HG02970 (cell line): ENCODE data around the gene PCBD2.
"Not testable (repeated sequence)": the region's sequence is repeated elsewhere in the genome, so short reads cannot be mapped to it uniquely, and the experiment has no call there.

Experiments
- ATAC-seq: cut with Tn5 transposase; IDR thresholded peaks from one replicate; pipeline ENCODE4 v1.9.1; 2021; ENCODE audit warnings: mild to moderate bottlenecking, moderate library complexity, moderate number of reproducible peaks; ENCODE audit not compliant: unreplicated experiment, low FRiP score

Gene PCBD2

GRCh38 chr5:134905246-134905996 lies 490 bp downstream of the PCBD2 start:
- ATAC-seq, result peak; percentile 35

- ATAC-seq, result no peak
These were observed 1.9 kb downstream of the PCBD2 start for GRCh38 chr5:134906811-134907210.

- not testable (repeated sequence) for ATAC-seq
These were observed 5.8 kb downstream of the PCBD2 start for GRCh38 chr5:134910752-134911151.

GRCh38 chr5:134911285-134912206 lies 6.6 kb downstream of the PCBD2 start:
- ATAC-seq, result no peak

GRCh38 chr5:134913254-134913653 lies 8.3 kb downstream of the PCBD2 start:
- no peak for ATAC-seq

GRCh38 chr5:134913795-134914194 lies 8.9 kb downstream of the PCBD2 start:
- no peak for ATAC-seq

GRCh38 chr5:134917070-134917815 lies 12.3 kb downstream of the PCBD2 start:
- no peak for ATAC-seq

- no peak for ATAC-seq
These were observed 13.9 kb downstream of the PCBD2 start for GRCh38 chr5:134918861-134919260.

GRCh38 chr5:134920848-134921575 lies 16.1 kb downstream of the PCBD2 start:
- ATAC-seq, result no peak

- ATAC-seq, result no peak
These were observed 27.6 kb downstream of the PCBD2 start for GRCh38 chr5:134932508-134932907.

- no peak for ATAC-seq
These were observed 29.3 kb downstream of the PCBD2 start for GRCh38 chr5:134934202-134934601.

GRCh38 chr5:134935711-134936602 lies 31.0 kb downstream of the PCBD2 start:
- no peak for ATAC-seq

GRCh38 chr5:134937526-134937925 lies 32.6 kb downstream of the PCBD2 start:
- ATAC-seq, result no peak

GRCh38 chr5:134938030-134938429 lies 33.1 kb downstream of the PCBD2 start:
- no peak for ATAC-seq

GRCh38 chr5:134939500-134939899 lies 34.6 kb downstream of the PCBD2 start:
- ATAC-seq, result no peak

GRCh38 chr5:134943547-134943946 lies 38.6 kb downstream of the PCBD2 start:
- no peak for ATAC-seq

GRCh38 chr5:134944630-134945029 lies 39.7 kb downstream of the PCBD2 start:
- ATAC-seq, result no peak

GRCh38 chr5:134945041-134945440 lies 40.1 kb downstream of the PCBD2 start:
- ATAC-seq, result no peak

GRCh38 chr5:134948911-134949310 lies 44.0 kb downstream of the PCBD2 start:
- ATAC-seq, result no peak
